NCI-H748 (cell line): ENCODE data around the gene TSPAN3.

Source experiments
- DNase-seq: peaks from one replicate; lab custom pipeline; 2025; ENCODE audit not compliant: unreplicated experiment; lab: John Stamatoyannopoulos, UW

Gene TSPAN3

GRCh38 chr15:77012117-77012712 is 58.7 kb downstream of the TSPAN3 start:
- DNase-seq = no peak

- no peak for DNase-seq
These were observed 60.1 kb downstream of the TSPAN3 start for GRCh38 chr15:77010857-77011256.

- no peak for DNase-seq
These were observed 60.6 kb downstream of the TSPAN3 start for GRCh38 chr15:77010312-77010686.

- no peak for DNase-seq
These were observed 61.1 kb downstream of the TSPAN3 start for GRCh38 chr15:77009646-77010311.

GRCh38 chr15:77009176-77009575 is 61.7 kb downstream of the TSPAN3 start:
- no peak for DNase-seq

- DNase-seq = no peak
These were observed 66.7 kb downstream of the TSPAN3 start for GRCh38 chr15:77004189-77004588.

GRCh38 chr15:77002954-77003912 is 67.7 kb downstream of the TSPAN3 start:
- DNase-seq = no peak

GRCh38 chr15:77002436-77002835 is 68.5 kb downstream of the TSPAN3 start:
- no peak for DNase-seq

- DNase-seq = no peak
These were observed 68.9 kb downstream of the TSPAN3 start for GRCh38 chr15:77001966-77002365.

GRCh38 chr15:77001351-77001750 is 69.6 kb downstream of the TSPAN3 start:
- no peak for DNase-seq

GRCh38 chr15:76999996-77000395 is 70.9 kb downstream of the TSPAN3 start:
- DNase-seq = no peak

- no peak for DNase-seq
These were observed 72.1 kb downstream of the TSPAN3 start for GRCh38 chr15:76998663-76999285.

GRCh38 chr15:76996526-76997401 is 74.1 kb downstream of the TSPAN3 start:
- DNase-seq = no peak

GRCh38 chr15:76996076-76996525 is 74.8 kb downstream of the TSPAN3 start:
- no peak for DNase-seq

- DNase-seq = no peak
These were observed 75.7 kb downstream of the TSPAN3 start, which contains the start of gene PSTPIP1 for GRCh38 chr15:76994971-76995945. Gene PSTPIP1, plus strand, starts transcription at chr15:76995126. Its CDS starts 448 bp downstream, at chr15:76995574.

GRCh38 chr15:76994496-76994895 is 76.4 kb downstream of the TSPAN3 start:
- no peak for DNase-seq

- no peak for DNase-seq
These were observed 76.9 kb downstream of the TSPAN3 start for GRCh38 chr15:76994001-76994400.

GRCh38 chr15:76993114-76993725 is 77.7 kb downstream of the TSPAN3 start:
- DNase-seq = no peak
